Brain microvascular endothelial cell (primary cell): ENCODE data around the gene NPPA.

Source experiments
- DNase-seq: peaks from one replicate; pipeline ENCODE4 v3.0.0-alpha.2; 2020
- H3K27ac ChIP-seq: fragments of 250-450 bp; sonication (Bioruptor Pico); 2 replicates; pipeline ENCODE4 v1.5.1; 2020; ENCODE audit warnings: mild to moderate bottlenecking, moderate library complexity
- H3K27me3 ChIP-seq: fragments of 250-450 bp; sonication (Bioruptor Pico); replicated peaks from 2 replicates; pipeline ENCODE4 v1.5.1; 2020; ENCODE audit warnings: mild to moderate bottlenecking
- H3K36me3 ChIP-seq: fragments of 250-450 bp; sonication (Bioruptor Pico); replicated peaks from 2 replicates; pipeline ENCODE4 v1.5.1; 2020; ENCODE audit warnings: mild to moderate bottlenecking
- H3K4me3 ChIP-seq: 2 replicates; pipeline ENCODE4 v1.5.1; 2011; ENCODE audit warnings: low read depth, mild to moderate bottlenecking, control low read depth, low read length, moderate library complexity
- CTCF ChIP-seq: IDR thresholded peaks from 2 replicates; pipeline ENCODE4 v1.5.1; 2011; ENCODE audit warnings: low read depth, mild to moderate bottlenecking, moderate library complexity, low read length, control low read depth, inconsistent platforms; ENCODE audit errors: missing control alignments
- in situ Hi-C: cut with HindIII; loops from 2 replicates; pipeline ENCODE4 v1.10.0; 2017; ENCODE audit warnings: low sequenced_read_pairs, low pct_ligation_motif_present

Gene NPPA

GRCh38 chr1:11878081-11878890, 30.7 kb upstream of the NPPA start:
- DNase-seq: no peak
- Histone ChIP-seq H3K27me3 (no peaks in the 10 kb centered on the region), H3K4me3 (no peak overlapping the region), H3K36me3 (no peaks in the 10 kb centered on the region), H3K27ac (no peak overlapping the region)
- in situ Hi-C loops: no loop called here
- TF ChIP-seq CTCF: no peak

GRCh38 chr1:11877074-11877473, 29.5 kb upstream of the NPPA start:
- TF ChIP-seq CTCF: no peak
- Histone ChIP-seq H3K4me3 (no peak overlapping the region), H3K36me3 (no peaks in the 10 kb centered on the region), H3K27ac (no peak overlapping the region), H3K27me3 (no peaks in the 10 kb centered on the region)
- DNase-seq: no peak
- in situ Hi-C loops: no loop called here

- no peak for DNase-seq
- Histone ChIP-seq H3K4me3 (no peak overlapping the region), H3K36me3 (no peaks in the 10 kb centered on the region), H3K27ac (no peak overlapping the region), H3K27me3 (no peaks in the 10 kb centered on the region)
- in situ Hi-C loops: no loop called here
- no peak for TF ChIP-seq CTCF
Measured at GRCh38 chr1:11875094-11875493, 27.5 kb upstream of the NPPA start.

GRCh38 chr1:11874624-11875023, 27.0 kb upstream of the NPPA start:
- in situ Hi-C loops: no loop called here
- no peak overlapping the region for H3K27ac ChIP-seq
- H3K36me3 ChIP-seq: no peaks in the 10 kb centered on the region
- no peak overlapping the region for H3K4me3 ChIP-seq
- no peak for DNase-seq
- no peaks in the 10 kb centered on the region for H3K27me3 ChIP-seq
- no peak for TF ChIP-seq CTCF

GRCh38 chr1:11874258-11874562, 26.6 kb upstream of the NPPA start:
- Histone ChIP-seq H3K36me3 (no peaks in the 10 kb centered on the region), H3K27ac (no peak overlapping the region), H3K4me3 (no peak overlapping the region), H3K27me3 (no peaks in the 10 kb centered on the region)
- in situ Hi-C loops: no loop called here
- DNase-seq: no peak
- TF ChIP-seq CTCF: no peak
